Esophagus muscularis mucosa (tissue), 2 donors: ENCODE data around the gene CDKN3.

Experiments
- POLR2A ChIP-seq: fragments of 450-650 bp; IDR thresholded peaks from one replicate; pipeline ENCODE4 v1.6.1; 2017; ENCODE audit warnings: antibody characterized with exemption, moderate library complexity, mild to moderate bottlenecking, low read depth
- POLR2AphosphoS5 ChIP-seq, 2 donors: sonication (generic); formaldehyde crosslinking; IDR thresholded peaks; one replicate each; pipeline ENCODE4 v1.6.1; 2017; ENCODE audit warnings: antibody characterized with exemption in 2 of 2

GRCh38 chr14:54462048-54462447 lies 65.2 kb downstream of the CDKN3 start:
- TF ChIP-seq POLR2A (no peak), POLR2AphosphoS5 (IDR thresholded peaks at IDR 0.05) (no peak)
